Ishikawa (cell line): ENCODE measurements around the gene FXYD7.

Source experiments
- CEBPB ChIP-seq: IDR thresholded peaks from 2 replicates; pipeline ENCODE4 v1.6.1; 2012
- EP300 ChIP-seq: IDR thresholded peaks from 2 replicates; pipeline ENCODE4 v1.6.1; 2012; ENCODE audit warnings: borderline replicate concordance
- FOXM1 ChIP-seq: IDR thresholded peaks from 2 replicates; pipeline ENCODE4 v1.6.1; 2012; ENCODE audit warnings: low read depth, borderline replicate concordance
- TEAD4 ChIP-seq: IDR thresholded peaks from 2 replicates; pipeline ENCODE4 v1.6.1; 2012

- TF ChIP-seq TEAD4 = no peak
- TF ChIP-seq EP300 = no peak
- no peak for TF ChIP-seq FOXM1
- no peak for TF ChIP-seq CEBPB
These were observed 13.6 kb downstream of the FXYD7 start for GRCh38 chr19:35156673-35157014.
